ENCODE results near the gene IFT122.
A peak's percentile ranks its signal among the peaks of the same experiment; 100 is the strongest.

IFT122 gene

DNA sequence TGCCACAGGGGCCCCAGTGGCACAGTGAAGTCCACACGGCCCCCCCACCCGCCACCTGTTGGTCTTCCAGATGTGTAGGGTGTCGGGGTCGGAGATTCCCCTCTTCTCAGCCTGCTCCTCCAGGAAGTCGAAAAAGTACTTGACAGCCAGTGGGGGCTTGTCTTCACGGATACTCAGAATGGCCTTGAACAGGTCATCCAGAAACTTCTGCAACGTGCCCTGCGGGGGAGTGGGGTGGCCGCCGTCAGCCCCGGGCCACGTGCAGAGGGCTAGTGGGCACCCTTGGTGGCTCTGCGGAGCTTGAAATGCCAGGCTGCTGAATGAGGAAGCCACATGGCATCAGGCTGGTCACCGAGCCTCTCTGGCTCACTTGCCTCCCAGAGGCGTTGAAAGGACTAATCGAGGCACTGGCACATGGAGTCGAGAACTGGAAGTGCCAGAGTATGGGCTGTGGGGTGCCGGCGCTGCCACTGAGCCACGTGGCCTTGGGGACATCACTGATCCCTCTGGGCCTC is 119.6 kb downstream of the IFT122 start:
- no peak overlapping the region for H3K4ac ChIP-seq (ENCODE audit: low read depth, low read length)
- peaks cover 5 to 20% of the 10 kb centered on the region in 2 experiments for H3K4me1 ChIP-seq (ENCODE audit: control insufficient read depth in 1 of 2, insufficient read depth in 2 of 2, low read length in 2 of 2)
- peak overlapping the region; percentile 11 for H3K18ac ChIP-seq (ENCODE audit: low read length)
- H3K27ac ChIP-seq (ENCODE audit: low read depth, low read length) = no peak overlapping the region
- no peak overlapping the region for H4K8ac ChIP-seq (ENCODE audit: low read depth, low read length)
- no peaks in the 10 kb centered on the region for H3K27me3 ChIP-seq (ENCODE audit: insufficient read depth, low read length)
- H2AK5ac ChIP-seq (ENCODE audit: low read length) = no peak overlapping the region
- peak overlapping the region; percentile 14 for H2BK12ac ChIP-seq (ENCODE audit: low read length)
- no peak overlapping the region for H3K14ac ChIP-seq (ENCODE audit: low read length)
- no peak for DNase-seq
- no peak overlapping the region for H4K12ac ChIP-seq (ENCODE audit: low read depth, low read length)
- no peaks in the 10 kb centered on the region for H3K9me3 ChIP-seq (ENCODE audit: insufficient read depth, low read depth, low read length)
- no peaks in the 10 kb centered on the region for H3K79me2 ChIP-seq (ENCODE audit: control insufficient read depth, insufficient read depth, low read length, poor library complexity)
- H3K23ac ChIP-seq (ENCODE audit: low read length) = no peak overlapping the region
- no CpG with 5 or more reads among the region's 20 CpGs for WGBS (ENCODE audit: extremely low coverage, insufficient coverage, insufficient read length)
- no peak overlapping the region for H3K9ac ChIP-seq (ENCODE audit: low read length)
- H3K4me3 ChIP-seq (ENCODE audit: low read depth, low read length) = no peak overlapping the region
- H2BK5ac ChIP-seq (ENCODE audit: low read depth, low read length, poor library complexity) = no peak overlapping the region
- H2AFZ ChIP-seq (ENCODE audit: insufficient read depth, low read length, poor library complexity) = no peak overlapping the region
- peaks cover 85 to 89% of the 10 kb centered on the region in 2 experiments for H3K36me3 ChIP-seq (ENCODE audit: control insufficient read depth in 1 of 2, insufficient read depth in 2 of 2, low read length in 2 of 2)
- no peak overlapping the region for H4K91ac ChIP-seq (ENCODE audit: low read depth, low read length)
- peak overlapping the region; percentile 28 for H2BK120ac ChIP-seq (ENCODE audit: insufficient read depth, low read length, poor library complexity)
- H3K4me2 ChIP-seq (ENCODE audit: low read length) = no peak overlapping the region
- H3K79me1 ChIP-seq (ENCODE audit: low read length) = peaks cover 5% of the 10 kb centered on the region

- Histone ChIP-seq H3K27me3 (ENCODE audit: insufficient read depth, low read length) (no peaks in the 10 kb centered on the region), H3K4me1 (ENCODE audit: control insufficient read depth in 1 of 2, insufficient read depth in 2 of 2, low read length in 2 of 2) (peaks cover 12 to 25% of the 10 kb centered on the region in 2 experiments)
- WGBS (ENCODE audit: extremely low coverage, insufficient coverage, insufficient read length) = no CpG with 5 or more reads among the region's 16 CpGs
Measured at GRCh38 chr3:129560269-129560787, 120.3 kb downstream of the IFT122 start.

DNA sequence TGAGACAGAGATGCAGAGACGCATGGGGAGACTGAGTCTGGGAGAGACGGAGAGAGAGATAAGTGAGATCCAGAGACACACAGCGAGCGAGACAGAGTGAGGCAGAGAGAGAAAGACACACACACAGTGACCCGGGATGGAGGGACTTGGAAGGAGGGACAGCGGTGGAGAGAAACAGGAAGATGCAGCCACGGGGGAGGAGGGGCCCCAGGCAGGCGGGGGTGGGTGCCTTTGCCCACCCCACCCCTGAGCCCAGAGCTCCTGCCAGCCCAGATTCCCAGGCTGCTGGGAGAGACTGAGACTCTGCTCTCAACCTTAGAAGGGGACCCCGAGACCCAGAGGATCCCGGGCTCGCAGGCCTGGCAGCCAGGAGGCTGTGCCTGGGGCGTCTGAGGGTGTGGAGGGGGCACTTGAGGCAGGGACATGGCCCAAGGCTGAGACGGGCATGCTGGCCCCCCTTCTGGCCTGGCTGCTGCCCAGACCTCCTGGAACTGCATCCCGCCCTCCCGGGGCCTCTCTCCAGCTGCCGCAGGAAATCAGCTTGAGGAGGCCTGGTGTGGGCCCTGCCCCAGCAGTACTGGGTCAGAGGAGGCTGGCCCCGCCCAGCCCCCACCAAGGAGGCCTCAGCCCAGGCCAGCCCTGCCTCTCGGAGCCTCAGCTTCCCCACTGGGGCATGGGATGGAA is 121.0 kb downstream of the IFT122 start:
- Histone ChIP-seq H3K79me1 (ENCODE audit: low read length) (peaks cover 11% of the 10 kb centered on the region), H3K27ac (ENCODE audit: low read depth, low read length) (no peak overlapping the region), H3K4ac (ENCODE audit: low read depth, low read length) (no peak overlapping the region), H3K79me2 (ENCODE audit: control insufficient read depth, insufficient read depth, low read length, poor library complexity) (no peaks in the 10 kb centered on the region), H3K27me3 (ENCODE audit: insufficient read depth, low read length) (no peaks in the 10 kb centered on the region), H3K4me1 (ENCODE audit: control insufficient read depth in 1 of 2, insufficient read depth in 2 of 2, low read length in 2 of 2) (peaks cover 17 to 29% of the 10 kb centered on the region in 2 experiments), H3K9me3 (ENCODE audit: insufficient read depth, low read depth, low read length) (no peaks in the 10 kb centered on the region), H2BK120ac (ENCODE audit: insufficient read depth, low read length, poor library complexity) (peak overlapping the region; percentile 17), H3K9ac (ENCODE audit: low read length) (no peak overlapping the region), H3K23ac (ENCODE audit: low read length) (no peak overlapping the region), H3K18ac (ENCODE audit: low read length) (peak overlapping the region; percentile 19), H4K91ac (ENCODE audit: low read depth, low read length) (peak overlapping the region; percentile 37), H4K8ac (ENCODE audit: low read depth, low read length) (peak overlapping the region; percentile 39), H2AFZ (ENCODE audit: insufficient read depth, low read length, poor library complexity) (no peak overlapping the region), H2AK5ac (ENCODE audit: low read length) (no peak overlapping the region), H2BK5ac (ENCODE audit: low read depth, low read length, poor library complexity) (peak overlapping the region; percentile 3), H4K12ac (ENCODE audit: low read depth, low read length) (no peak overlapping the region), H2BK12ac (ENCODE audit: low read length) (peak overlapping the region; percentile 29), H3K4me3 (ENCODE audit: low read depth, low read length) (no peak overlapping the region), H3K4me2 (ENCODE audit: low read length) (no peak overlapping the region), H3K14ac (ENCODE audit: low read length) (no peak overlapping the region), H3K36me3 (ENCODE audit: control insufficient read depth in 1 of 2, insufficient read depth in 2 of 2, low read length in 2 of 2) (peaks cover 91 to 92% of the 10 kb centered on the region in 2 experiments)
- DNase-seq = no peak
- no CpG with 5 or more reads among the region's 18 CpGs for WGBS (ENCODE audit: extremely low coverage, insufficient coverage, insufficient read length)

More at GRCh38 chr3:129560269-129560787, 120.3 kb downstream of the IFT122 start:
- no peaks in the 10 kb centered on the region for H3K79me2 ChIP-seq (ENCODE audit: control insufficient read depth, insufficient read depth, low read length, poor library complexity)
- H4K91ac ChIP-seq (ENCODE audit: low read depth, low read length) = peak overlapping the region; percentile 61
- H3K4ac ChIP-seq (ENCODE audit: low read depth, low read length) = no peak overlapping the region
- no peaks in the 10 kb centered on the region for H3K9me3 ChIP-seq (ENCODE audit: insufficient read depth, low read depth, low read length)
- no peak overlapping the region for H2AFZ ChIP-seq (ENCODE audit: insufficient read depth, low read length, poor library complexity)
- H3K4me3 ChIP-seq (ENCODE audit: low read depth, low read length) = no peak overlapping the region
- no peak overlapping the region for H3K27ac ChIP-seq (ENCODE audit: low read depth, low read length)
- H4K8ac ChIP-seq (ENCODE audit: low read depth, low read length) = no peak overlapping the region
- H2AK5ac ChIP-seq (ENCODE audit: low read length) = no peak overlapping the region
- H3K9ac ChIP-seq (ENCODE audit: low read length) = no peak overlapping the region
- no peak overlapping the region for H4K12ac ChIP-seq (ENCODE audit: low read depth, low read length)
- H3K14ac ChIP-seq (ENCODE audit: low read length) = no peak overlapping the region
- DNase-seq = no peak
- H3K23ac ChIP-seq (ENCODE audit: low read length) = no peak overlapping the region
- no peak overlapping the region for H3K18ac ChIP-seq (ENCODE audit: low read length)
- H3K4me2 ChIP-seq (ENCODE audit: low read length) = no peak overlapping the region
- no peak overlapping the region for H2BK120ac ChIP-seq (ENCODE audit: insufficient read depth, low read length, poor library complexity)
- peak overlapping the region; percentile 50 for H2BK12ac ChIP-seq (ENCODE audit: low read length)
- peaks cover 90% of the 10 kb centered on the region in 2 experiments for H3K36me3 ChIP-seq (ENCODE audit: control insufficient read depth in 1 of 2, insufficient read depth in 2 of 2, low read length in 2 of 2)
- H3K79me1 ChIP-seq (ENCODE audit: low read length) = peaks cover 7% of the 10 kb centered on the region
- H2BK5ac ChIP-seq (ENCODE audit: low read depth, low read length, poor library complexity) = no peak overlapping the region

DNA sequence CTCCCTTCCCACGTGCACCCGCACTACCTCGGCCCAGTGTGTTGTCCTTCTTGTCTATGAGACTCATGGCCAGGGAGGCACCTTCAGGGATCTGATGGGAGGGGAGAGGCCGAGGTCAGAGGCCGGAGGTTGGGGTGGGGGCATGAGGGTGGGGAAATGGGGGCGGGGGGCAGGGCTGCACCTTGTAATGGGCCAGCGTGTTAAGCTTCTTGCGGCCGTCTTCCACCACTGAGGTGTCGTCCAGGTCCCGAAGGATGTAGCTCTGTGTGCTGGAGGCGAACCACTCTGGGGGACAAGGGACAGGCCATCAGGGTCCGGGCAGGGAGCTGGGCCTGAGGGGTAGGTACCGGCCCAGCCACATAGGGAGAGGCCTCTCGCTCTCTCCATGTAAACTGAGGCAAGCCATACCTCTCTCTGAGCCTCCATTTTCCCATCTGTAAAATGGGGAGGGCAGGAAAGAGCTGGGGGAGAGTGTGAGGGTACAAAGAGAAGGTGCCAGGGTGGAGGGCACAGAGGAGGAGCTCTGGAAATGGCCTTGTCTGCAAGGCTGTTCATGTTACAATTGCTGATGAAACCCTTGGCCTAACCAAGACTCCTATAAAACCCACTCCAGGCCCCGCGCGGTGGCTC is 121.7 kb downstream of the IFT122 start:
- Histone ChIP-seq H2BK5ac (ENCODE audit: low read depth, low read length, poor library complexity) (no peak overlapping the region), H3K14ac (ENCODE audit: low read length) (peak overlapping the region; percentile 13), H3K79me2 (ENCODE audit: control insufficient read depth, insufficient read depth, low read length, poor library complexity) (no peaks in the 10 kb centered on the region), H2AK5ac (ENCODE audit: low read length) (no peak overlapping the region), H2BK120ac (ENCODE audit: insufficient read depth, low read length, poor library complexity) (no peak overlapping the region), H3K18ac (ENCODE audit: low read length) (no peak overlapping the region), H2BK12ac (ENCODE audit: low read length) (peak overlapping the region; percentile 29), H3K9me3 (ENCODE audit: insufficient read depth, low read depth, low read length) (no peaks in the 10 kb centered on the region), H3K23ac (ENCODE audit: low read length) (no peak overlapping the region), H3K4me3 (ENCODE audit: low read depth, low read length) (no peak overlapping the region), H3K4ac (ENCODE audit: low read depth, low read length) (no peak overlapping the region), H3K27ac (ENCODE audit: low read depth, low read length) (no peak overlapping the region), H3K4me2 (ENCODE audit: low read length) (no peak overlapping the region), H3K36me3 (ENCODE audit: control insufficient read depth in 1 of 2, insufficient read depth in 2 of 2, low read length in 2 of 2) (peaks cover 91 to 92% of the 10 kb centered on the region in 2 experiments), H4K91ac (ENCODE audit: low read depth, low read length) (peak overlapping the region; percentile 37), H3K27me3 (ENCODE audit: insufficient read depth, low read length) (no peaks in the 10 kb centered on the region), H2AFZ (ENCODE audit: insufficient read depth, low read length, poor library complexity) (no peak overlapping the region), H4K8ac (ENCODE audit: low read depth, low read length) (peak overlapping the region; percentile 39), H3K9ac (ENCODE audit: low read length) (no peak overlapping the region), H4K12ac (ENCODE audit: low read depth, low read length) (no peak overlapping the region), H3K79me1 (ENCODE audit: low read length) (peaks cover 14% of the 10 kb centered on the region), H3K4me1 (ENCODE audit: control insufficient read depth in 1 of 2, insufficient read depth in 2 of 2, low read length in 2 of 2) (peaks cover 17 to 29% of the 10 kb centered on the region in 2 experiments)
- WGBS (ENCODE audit: extremely low coverage, insufficient coverage, insufficient read length) = no CpG with 5 or more reads among the region's 18 CpGs
- no peak for DNase-seq

Measured in trophoblast cell (in vitro differentiated cells and primary cell).